GM21390 (cell line): Measurements from ENCODE around the gene LRRC3.

Experiments
- ATAC-seq: cut with Tn5 transposase; IDR thresholded peaks from one replicate; pipeline ENCODE4 v1.9.1; 2021; ENCODE audit not compliant: unreplicated experiment

The LRRC3 gene

DNA sequence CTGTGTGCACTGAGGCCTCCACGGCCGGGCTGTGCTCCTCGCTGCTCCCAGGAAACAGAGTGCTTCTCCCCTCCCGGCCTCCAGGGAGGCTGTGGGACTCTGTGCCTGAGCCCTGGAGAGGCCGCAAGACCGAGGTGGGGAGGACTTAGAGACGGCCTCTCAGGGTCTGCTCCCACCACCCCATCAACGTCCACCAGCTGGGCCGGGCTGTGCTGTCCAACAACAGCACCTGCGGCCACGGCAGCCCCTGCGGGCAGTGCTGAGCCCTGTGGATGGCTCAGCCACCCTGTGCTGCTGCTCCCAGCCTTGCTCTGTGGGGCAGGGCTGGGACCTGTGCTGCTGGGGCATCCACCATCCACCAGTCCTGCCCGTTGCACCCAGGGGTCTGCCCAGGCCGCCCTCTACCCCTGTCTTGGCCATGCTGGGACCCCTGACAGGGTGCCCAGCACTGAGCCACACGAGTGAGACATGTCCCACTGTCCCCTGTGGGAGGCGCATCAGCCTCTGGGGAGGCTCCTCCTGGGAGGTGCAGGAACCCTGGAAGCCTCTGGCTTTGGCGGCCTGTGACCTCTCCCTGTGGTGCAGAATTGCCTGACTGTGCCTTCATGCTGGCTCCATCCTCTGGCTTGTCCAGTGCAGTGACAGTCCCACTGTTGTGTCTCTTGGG, 31.2 kb upstream of the LRRC3 start:
- no peak for ATAC-seq

DNA sequence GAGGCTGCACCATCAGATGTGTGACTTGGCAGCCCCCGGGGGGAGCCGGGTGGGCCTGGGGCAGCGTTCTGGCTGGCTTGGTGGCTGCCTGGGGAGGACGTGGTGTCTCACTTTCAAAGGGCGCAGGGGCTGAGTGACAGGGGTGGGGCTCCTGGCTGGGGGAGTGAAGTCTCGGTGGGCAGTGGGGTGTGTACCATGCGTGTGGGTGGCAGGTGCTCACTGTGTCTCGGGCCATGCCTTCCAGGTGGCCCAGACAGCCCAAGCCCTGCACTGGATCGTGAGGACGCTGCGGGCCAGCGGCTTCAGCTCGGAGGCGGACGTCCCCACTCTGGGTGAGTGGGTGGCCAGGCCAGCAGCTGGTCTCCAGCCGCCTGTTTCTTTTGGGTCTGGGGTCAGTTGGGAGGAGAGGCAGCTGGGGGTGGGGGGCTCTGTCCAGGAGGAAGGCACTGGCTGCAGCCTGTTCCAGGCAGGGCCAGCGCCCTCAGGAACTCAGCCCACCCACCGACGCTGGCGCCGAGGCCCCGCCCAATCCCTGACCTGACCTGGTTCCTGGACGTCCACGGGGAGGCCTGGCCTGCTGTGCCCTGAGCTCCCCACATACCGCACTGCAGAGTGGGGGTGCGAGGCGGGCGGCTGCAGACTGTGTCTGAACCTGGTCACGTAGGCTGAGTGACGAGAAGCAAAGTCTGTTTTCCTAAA, 30.6 kb upstream of the LRRC3 start:
- no peak for ATAC-seq

- ATAC-seq = no peak
Observed at GRCh38 chr21:44425307-44425894, 29.9 kb upstream of the LRRC3 start.

DNA sequence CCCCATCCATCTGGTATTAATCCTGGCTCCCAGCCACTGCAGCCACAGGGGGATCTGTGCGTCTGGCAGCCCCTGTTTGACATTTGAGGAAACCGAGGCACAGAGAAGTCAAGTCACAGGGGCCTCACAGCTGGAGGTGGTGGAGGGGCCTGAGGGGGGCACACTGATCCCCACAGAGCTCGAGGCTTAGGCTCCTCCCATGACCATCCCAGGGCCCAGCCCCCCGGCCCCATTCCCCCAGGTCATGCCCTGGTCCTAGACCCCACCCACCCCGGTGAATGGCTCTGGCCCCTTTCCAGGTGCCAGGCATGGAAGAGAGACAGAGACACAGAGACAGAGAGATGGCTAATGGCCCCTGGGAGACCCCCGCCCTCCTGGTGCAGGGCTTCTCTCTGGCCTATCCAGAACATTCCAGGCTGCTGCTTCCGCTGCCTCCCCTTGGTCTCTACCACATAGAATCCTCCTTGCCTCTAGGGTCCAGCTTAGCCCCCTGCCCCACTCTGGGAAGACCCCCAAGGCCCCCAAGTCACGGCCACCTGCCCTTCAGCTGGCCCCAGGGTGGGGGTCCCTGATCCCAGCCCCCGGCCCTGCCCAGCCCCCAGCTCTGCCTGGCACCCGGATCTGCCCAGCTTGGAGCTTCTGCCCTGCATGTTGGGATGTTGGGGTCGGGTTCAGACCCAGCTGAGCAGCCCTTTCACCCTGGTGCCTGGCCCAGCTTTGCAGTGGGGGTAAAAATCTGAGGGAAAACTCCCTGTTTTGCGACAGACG, 29.2 kb upstream of the LRRC3 start:
- no peak for ATAC-seq

DNA sequence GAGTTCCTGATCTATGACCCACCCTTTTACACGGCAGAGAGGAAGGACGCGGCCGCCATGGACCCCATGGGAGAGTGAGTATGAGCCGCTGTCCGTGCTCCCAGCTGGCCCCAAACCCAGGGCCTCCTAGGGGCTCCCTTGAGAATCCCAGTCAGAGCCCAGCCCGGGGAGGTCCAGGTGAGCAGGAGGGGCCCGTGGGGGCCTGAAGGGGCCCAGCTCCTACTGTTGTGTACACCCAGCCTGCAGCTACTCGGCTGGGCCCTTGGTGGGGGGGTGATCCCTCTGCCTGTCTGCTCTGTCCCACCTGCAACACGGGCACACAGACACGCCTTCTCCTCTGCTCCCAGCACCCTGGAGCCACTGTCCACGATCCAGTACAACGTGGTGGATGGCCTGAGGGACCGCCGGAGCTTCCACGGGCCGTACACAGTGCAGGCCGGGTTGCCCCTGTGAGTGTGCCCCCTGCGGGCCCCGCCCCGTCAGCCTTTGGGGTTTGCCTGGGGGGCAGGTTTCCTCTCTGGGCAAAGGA, 28.6 kb upstream of the LRRC3 start:
- ATAC-seq = no peak

GRCh38 chr21:44427241-44428120, 27.8 kb upstream of the LRRC3 start:
- no peak for ATAC-seq

DNA sequence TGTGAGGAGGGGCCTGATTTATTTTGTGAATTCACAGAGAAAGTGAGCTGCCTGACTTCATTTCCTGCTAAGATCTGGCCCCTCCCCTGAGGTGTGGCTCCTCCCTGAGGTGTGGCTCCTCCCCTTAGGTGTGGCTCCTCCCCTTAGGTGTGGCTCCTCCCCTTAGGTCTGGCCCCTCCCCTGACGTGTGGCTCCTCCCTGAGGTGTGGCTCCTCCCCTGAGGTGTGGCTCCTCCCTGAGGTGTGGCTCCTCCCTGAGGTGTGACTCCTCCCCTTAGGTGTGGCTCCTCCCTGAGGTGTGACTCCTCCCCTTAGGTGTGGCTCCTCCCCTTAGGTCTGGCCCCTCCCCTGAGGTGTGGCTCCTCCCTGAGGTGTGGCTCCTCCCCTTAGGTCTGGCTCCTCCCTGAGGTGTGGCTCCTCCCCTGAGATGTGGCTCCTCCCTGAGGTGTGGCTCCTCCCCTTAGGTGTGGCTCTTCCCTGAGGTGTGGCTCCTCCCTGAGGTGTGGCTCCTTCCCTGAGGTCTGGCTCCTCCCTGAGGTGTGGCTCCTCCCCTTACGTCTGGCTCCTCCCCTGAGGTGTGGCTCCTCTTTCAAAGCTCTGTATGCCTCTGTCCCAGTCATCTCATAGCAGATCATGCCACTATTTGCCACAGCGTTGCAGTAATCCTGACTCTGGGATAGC, 26.9 kb upstream of the LRRC3 start:
- ATAC-seq = no peak

DNA sequence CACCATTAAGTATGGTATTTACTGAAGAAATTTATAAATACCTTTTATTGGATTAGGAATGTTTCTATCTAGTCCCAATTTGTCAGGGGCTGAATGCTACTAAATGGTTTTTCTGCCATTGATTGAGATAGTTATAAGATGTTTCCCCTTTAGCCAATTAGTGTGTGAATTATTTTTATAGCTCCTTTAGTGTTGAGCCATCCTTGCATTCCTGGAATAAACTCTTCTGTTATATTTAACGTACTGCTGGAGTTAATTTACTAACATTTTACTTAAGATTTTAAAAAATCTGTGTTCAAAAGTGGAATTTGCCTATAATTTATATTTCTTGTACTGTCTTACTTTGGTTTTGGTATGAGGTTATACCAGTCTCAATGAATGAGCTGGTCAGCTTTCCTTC, 25.4 kb upstream of the LRRC3 start:
- no peak for ATAC-seq

- no peak for ATAC-seq
Observed at GRCh38 chr21:44431300-44431699, 24.0 kb upstream of the LRRC3 start.

DNA sequence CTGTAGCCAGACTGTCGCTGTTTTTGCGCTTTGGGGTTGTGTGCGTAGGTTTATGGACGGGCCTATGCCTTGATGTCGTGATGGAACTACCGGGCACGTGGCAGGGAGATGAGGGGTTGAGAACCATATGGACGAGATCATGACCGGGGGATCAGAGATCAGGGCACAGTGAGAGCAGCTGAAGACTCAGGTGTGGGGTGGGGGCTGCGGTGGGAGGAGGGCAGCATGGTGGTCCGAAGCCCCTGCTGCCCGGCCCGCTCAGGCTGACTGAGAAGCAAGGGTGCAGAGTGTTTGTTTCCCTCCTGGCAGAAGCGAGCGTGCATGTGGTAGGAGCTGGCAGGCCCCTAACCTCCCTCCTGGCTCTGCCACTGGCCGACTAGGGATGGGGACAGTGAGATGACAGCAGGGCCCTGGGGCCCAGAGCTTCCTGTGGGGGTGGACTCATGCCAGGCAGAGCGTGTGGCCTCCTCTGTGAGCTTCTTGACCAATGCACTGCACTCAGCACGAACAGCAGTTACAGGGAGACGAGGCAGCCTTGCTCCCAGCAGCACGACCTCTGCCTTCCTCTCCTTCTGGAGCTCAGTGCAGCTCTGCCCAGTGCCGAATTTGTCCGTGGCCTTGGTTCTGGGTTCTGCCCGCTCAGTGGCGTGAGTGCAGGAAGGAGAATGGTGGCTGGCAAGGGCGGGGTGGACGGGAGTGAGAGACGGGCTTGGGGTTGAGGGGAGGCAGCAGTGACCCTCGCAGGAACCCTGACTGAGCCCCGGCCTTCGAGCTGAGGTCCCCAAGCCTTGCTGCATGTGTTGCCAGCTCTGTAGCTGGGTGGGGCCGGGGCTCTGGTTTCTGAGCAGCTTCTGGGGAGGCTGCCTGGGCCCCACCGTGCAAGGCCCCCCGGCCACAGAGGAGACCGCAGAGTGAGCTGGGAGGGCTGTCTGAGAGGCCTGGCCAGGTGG, 22.2 kb upstream of the LRRC3 start:
- ATAC-seq = no peak

DNA sequence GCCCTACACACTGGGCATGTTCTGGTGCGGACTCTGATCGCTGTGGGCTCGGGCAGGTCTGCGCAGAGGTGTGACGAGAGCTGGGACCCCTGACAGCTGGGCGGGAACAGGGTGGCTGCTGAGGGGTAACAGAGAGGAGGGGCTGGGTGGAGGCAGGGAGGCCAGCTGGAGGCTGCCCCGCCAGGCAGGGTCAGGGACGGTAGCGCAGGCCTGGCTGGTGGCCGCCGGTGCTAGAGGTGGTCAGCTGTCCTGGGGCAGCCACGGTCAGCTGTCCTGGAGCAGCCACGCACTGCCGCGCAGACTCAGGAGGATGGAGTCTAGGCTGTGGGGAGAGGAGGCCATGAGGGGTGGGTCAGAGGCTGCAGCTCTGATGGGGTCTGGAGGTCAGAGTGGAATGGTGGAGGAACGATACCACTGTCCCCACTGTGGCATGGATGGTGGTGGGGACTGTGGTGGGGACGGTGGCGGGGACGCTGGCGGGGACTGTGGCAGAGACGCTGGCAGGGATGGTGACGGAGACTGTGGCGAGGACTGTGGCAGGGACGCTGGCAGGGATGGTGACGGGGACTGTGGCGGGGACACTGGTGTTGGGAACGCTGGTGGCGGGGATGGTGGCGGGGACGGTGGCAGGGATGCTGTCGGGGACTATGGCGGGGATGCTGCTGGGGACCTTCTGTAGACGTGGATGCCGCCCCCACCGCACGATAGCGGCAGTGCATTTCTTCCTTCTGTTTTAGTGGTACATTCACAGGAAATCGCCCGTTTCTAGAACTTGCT, 21.3 kb upstream of the LRRC3 start:
- no peak for ATAC-seq

- ATAC-seq = no peak
Observed at GRCh38 chr21:44434568-44434925, 20.8 kb upstream of the LRRC3 start.

GRCh38 chr21:44434936-44435635, 20.2 kb upstream of the LRRC3 start:
- ATAC-seq = no peak

DNA sequence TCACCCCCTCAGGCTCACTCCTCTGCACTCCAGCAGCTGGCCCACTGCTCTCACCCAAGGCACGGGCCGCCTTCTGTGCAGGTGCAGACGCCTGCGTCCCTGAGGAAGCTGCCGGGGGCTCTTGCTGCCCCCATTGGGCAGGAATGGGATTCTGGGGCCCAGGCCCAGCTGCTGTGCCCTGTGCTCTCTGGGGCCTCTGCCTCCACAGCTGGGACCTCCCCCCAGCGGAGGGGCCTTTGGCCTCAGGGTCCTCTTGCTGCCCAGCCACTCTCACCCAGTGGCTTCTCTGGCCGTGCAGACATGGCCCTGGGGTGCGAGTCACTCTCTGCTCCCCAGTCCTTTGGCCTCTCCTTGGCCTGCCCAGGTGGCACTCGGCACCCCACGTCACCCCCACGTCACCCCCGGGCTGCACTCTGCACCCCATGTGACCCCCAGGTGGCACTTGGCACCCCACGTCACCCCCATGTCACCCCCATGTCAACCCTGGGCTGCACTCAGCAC, 19.1 kb upstream of the LRRC3 start:
- no peak for ATAC-seq

- ATAC-seq = no peak
Observed at GRCh38 chr21:44436958-44437357, 18.4 kb upstream of the LRRC3 start.

GRCh38 chr21:44437371-44437695, 18.0 kb upstream of the LRRC3 start:
- ATAC-seq = no peak

GRCh38 chr21:44437696-44438431, 17.4 kb upstream of the LRRC3 start:
- ATAC-seq = no peak
